Ecto neural progenitor cell (in vitro differentiated cells): ENCODE data around the gene MYF5.

Source experiments
- DNase-seq: peaks from one replicate; pipeline ENCODE4 v3.0.0-alpha.2; 2018; ENCODE audit warnings: low spot score

MYF5 gene

GRCh38 chr12:80707830-80708258, 8.9 kb upstream of the MYF5 start:
- peak; percentile 67 for DNase-seq

GRCh38 chr12:80708259-80708974, 8.3 kb upstream of the MYF5 start:
- peak; percentile 64 for DNase-seq

GRCh38 chr12:80708975-80709328, 7.8 kb upstream of the MYF5 start:
- DNase-seq: no peak

DNA sequence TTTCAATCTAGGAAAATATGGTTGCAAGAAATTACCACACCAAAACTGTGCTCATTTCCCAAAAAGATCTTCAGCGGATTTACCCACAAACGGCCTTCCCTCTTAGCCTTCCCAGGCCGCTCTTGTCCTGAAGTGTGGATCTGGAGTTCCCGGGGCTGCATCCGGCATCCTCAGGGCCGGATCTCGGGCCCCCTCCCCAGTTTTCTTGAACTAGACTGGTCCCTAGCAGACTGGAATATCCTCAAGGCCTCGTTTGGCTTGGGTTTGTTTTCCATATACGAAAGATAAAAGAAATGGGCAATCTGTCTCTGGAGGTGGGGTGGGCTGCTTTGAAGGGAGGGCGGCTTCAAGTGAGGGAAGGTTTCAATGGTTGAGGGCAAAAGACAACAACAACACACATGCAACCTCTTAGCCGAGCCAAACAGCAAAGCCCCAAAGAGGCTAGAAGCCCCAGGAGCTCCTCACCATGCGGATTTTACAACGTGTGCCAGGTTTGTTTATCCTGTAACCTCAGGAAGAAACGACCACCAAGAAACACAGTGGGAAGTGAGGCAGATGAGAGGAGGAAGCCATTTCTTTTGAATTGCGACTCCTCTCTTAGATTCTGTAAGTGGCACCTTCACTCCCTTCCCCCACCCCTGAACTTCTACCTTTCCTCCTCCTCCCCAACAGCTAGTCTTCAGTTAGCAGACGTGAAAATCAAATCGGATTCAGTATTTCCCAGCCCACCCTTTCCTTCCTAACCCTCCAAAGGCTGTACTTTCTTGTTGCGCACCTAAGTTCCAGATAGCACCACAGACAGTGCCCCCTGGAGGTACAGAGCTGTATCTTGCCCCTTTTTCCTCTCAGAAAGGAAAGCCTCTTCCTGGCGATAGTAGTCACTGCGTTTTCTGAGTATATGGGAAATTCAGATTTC, 6.6 kb upstream of the MYF5 start:
- DNase-seq: peak; percentile 60

DNA sequence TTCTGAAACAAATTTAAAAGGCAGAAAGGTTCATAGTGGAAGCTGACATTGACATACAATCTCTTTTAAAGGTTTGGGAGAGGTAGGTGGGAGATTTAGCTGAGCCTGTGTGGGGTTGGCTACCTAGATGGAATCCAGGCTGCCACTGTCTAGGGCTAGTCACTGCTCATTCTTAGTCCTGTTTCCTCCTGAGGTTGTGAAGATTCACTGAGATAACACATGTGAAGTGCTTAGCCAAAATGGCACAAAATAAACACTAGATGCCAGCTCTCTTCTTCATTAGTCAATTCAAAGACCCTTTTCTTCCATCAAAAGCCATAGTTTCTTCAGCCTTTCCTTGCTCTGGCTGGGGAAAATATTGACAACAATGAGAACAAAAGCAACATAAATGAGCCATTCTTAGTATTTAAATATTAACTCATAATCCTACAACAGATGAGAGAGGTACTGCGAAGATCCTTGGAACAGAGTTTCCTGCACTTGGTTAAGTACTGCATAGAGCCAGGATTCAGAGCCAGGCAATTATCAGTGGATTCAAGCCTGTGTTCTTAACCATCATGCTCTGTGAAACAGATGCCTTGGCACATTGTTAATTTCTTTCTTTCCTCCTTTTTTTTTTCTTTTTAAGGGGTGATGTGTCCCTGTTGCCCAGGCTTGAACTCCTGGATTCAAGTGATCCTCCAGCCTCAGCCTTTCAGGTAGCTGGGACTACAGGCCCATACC, 5.8 kb upstream of the MYF5 start:
- no peak for DNase-seq

DNA sequence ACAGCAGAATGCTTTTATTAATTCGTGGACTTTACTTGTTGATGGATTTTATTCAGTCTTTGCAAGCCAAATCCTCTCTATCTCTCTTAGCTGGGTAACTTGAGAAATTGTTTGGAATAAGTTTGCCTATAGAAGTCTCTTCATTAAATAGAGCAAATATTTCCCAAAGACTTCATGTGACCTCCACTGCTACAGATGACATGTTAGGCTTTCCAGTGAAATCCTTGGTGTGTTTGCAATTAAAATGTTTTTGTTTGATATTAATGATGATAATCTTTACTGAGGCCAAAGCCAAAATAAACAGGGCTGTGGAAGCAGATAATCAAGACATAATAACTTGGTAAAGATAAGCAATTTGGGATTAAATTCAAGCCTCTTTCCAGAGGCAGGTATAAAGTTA, 4.8 kb upstream of the MYF5 start:
- DNase-seq: no peak

DNA sequence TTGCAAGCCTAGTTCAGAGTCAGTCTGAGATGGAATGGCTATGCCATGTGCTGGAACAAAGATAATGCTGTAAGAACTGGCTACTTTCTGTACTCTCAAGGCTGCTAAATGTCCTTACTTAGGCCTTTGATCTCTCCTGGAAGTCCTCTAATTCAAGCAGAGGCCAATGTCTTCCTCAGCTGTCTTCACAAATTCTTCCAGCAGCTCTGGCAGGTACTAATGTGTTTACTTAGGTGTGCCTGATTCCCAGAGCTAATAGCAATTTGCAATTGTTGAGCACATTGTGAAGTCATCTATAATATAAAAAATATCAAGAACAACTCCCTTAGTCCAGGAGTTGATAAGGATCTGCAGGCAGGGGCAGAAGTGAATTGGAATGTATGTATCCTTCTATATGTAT, 3.8 kb upstream of the MYF5 start:
- no peak for DNase-seq

DNA sequence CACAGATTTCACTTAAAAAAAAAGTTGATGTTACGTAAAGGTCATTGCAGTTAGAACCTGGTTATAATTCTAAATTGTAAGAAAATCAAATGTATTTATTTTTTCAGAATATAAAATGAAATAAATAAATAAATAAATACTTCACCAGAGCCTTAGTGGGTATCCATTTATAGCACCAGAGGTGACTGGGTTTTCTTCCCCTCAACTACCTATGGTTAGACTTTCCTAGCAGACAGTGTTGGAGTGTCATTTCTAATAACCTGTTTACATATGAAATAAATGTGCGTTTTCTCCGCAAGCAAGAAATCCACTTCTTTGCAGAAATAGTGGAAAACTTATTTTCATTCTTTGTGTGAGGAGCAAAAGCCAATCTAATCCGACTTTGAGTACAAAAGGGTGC, 3.3 kb upstream of the MYF5 start:
- no peak for DNase-seq

- DNase-seq: peak; percentile 69
Measured at GRCh38 chr12:80714055-80714454, 2.7 kb upstream of the MYF5 start.

DNA sequence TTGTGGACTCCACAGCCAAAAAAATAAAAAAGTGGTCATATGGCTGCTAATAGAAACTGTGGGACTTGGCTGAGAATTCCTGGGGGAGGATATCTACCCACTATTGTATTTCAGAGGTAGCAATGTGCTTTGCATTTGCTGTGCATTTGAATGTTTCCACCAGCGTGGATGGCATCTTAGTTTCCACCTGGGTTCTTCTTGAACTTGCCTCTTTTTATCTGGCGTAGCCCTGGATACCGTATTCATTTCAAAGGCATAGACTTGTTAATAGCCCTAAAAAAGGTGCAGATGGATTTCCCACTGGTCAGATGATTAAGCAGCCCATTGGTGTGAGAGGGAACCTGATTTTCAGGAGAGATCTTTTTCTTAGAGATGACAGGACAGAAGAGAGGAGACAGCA, 1.9 kb upstream of the MYF5 start:
- no peak for DNase-seq

GRCh38 chr12:80715713-80716249, 931 bp upstream of the MYF5 start:
- no peak for DNase-seq

DNA sequence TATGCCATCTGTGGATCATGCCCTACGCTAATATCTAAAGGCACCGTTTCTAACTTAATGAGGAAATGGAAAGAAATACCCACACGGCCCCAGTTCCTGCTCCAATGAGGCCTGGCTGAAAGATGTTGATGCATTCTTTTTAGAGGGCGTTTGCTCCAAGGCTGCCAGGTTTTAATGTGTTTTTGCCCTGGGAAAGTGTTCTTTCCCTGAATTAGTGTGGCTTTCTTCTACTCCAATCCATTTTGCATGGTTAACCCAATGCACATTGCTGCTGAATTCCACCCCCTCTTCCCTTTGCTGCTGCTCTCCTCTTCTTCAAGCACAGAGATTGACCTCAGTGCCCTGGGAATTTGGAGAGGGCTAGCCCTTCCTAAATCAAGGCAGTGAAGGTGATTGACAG, 1.1 kb downstream of the MYF5 start:
- no peak for DNase-seq

- DNase-seq: no peak
Measured at GRCh38 chr12:80720516-80720915, 3.8 kb downstream of the MYF5 start.

GRCh38 chr12:80721326-80721725, 4.6 kb downstream of the MYF5 start:
- no peak for DNase-seq

DNA sequence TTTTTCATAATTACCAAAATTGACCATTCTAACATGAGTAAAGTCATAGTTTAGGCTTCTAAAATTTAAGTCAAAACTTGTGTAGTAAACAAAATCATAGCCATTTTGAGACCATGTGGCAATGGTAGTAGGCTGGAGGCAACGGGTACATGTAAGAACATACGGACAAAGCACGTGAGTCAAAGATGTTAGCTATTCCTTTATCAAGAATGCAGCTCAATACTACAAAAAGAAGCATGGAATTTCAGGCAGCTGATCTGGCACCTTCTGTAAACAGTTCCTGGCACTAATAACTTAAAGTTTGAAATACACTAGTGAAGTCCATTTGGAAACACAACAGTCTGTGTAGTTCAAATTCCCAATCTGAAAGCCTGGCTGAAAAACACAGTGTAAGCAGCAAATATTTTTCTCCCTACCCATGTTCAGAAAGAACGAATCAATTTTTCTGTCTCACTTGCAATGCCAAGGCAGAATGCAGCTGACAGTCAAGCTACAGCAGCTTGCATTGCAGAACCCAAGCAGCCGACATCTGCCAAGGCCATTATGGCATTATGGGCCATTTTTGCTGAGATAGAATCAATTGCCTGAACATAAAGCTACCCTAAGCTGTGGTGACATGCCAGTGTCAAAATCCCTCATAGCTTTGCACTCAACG, 29.3 kb downstream of the MYF5 start:
- DNase-seq: no peak

DNA sequence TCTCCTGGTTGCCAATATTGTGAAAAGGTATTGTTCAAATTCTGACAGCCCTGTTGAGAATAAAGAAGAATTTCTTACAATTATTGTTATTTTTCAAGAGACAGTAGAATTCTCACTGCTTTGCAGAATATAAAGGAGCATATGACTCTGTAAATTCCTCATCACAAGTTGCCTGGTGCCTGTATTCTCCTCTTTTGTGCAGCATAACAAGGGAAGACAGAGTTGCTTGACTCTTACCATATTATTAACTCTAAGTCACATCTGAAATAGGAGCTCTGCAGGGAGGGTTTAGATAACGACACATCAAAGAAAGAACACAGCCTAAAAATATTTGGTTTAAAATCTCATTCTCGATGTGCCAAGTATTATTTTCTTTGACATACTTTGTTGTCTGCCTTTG, 31.1 kb downstream of the MYF5 start:
- no peak for DNase-seq

GRCh38 chr12:80749456-80749855, 32.7 kb downstream of the MYF5 start:
- DNase-seq: no peak

DNA sequence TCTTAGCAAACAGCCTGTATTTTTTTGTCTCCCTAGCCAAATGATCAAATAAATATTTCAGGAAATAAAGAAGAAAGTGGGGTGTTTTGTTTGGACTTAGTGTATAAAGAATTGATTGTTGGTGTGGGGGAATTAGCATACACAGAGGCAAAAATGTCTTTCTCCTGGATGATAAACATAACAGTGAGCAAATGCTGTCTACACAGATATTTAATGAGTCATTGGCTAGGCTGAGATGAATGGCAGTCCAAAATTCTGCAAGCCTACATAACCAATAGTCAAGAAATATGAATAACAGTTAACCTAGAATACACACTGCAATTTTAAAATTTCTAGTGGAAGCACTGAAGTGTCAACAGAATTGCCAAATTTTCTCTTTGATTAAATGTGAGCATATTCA, 35.8 kb downstream of the MYF5 start:
- DNase-seq: no peak

- DNase-seq: no peak
Measured at GRCh38 chr12:80754274-80754673, 37.6 kb downstream of the MYF5 start.

GRCh38 chr12:80756875-80757274, 40.2 kb downstream of the MYF5 start:
- DNase-seq: no peak

- DNase-seq: no peak
Measured at GRCh38 chr12:80761838-80762237, 45.1 kb downstream of the MYF5 start.

DNA sequence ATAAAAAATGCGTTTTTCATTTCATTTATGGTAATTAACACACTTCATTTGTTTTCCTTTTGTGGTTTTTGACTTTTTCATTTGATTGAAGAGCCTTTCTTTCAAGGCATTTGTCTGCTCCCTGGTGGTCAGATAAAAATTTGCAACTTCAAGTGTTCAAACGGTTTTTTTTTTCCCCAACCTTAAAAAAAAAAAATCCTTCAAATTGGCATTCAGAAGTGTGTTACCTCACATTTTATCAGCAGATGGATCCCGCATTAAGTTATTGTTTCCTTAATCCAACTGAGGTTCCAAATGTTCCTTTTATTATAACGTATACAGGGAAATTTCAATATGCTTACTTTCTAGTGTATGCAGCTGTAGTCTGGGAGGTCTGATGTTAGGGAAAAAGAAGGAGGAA, 47.2 kb downstream of the MYF5 start:
- no peak for DNase-seq
